GM19238 (cell line): ENCODE results near the gene TMSB4X.
"Not testable (repeated sequence)": the region's sequence is repeated elsewhere in the genome, so short reads cannot be mapped to it uniquely, and the experiment has no call there.

ENCODE experiments used
- DNase-seq: peaks from one replicate; pipeline ENCODE4 v3.0.0; 2011; ENCODE audit warnings: low spot score; ENCODE audit not compliant: insufficient read length

TMSB4X gene

GRCh38 chrX:12975991-12976558 is 1.2 kb downstream of the TMSB4X start:
- no peak for DNase-seq

GRCh38 chrX:12976819-12977732 is 2.2 kb downstream of the TMSB4X start:
- not testable (repeated sequence) for DNase-seq

GRCh38 chrX:12977761-12978204 is 2.9 kb downstream of the TMSB4X start:
- no peak for DNase-seq

GRCh38 chrX:12978205-12979025 is 3.5 kb downstream of the TMSB4X start:
- DNase-seq = no peak

GRCh38 chrX:12979026-12979607 is 4.2 kb downstream of the TMSB4X start:
- DNase-seq = no peak

- DNase-seq = no peak
These were observed 4.7 kb downstream of the TMSB4X start for GRCh38 chrX:12979616-12980015.

GRCh38 chrX:12980039-12980438 is 5.1 kb downstream of the TMSB4X start:
- DNase-seq = not testable (repeated sequence)

- DNase-seq = no peak
These were observed 7.0 kb downstream of the TMSB4X start for GRCh38 chrX:12981880-12982279.

GRCh38 chrX:12984603-12985319 is 9.9 kb downstream of the TMSB4X start:
- no peak for DNase-seq

GRCh38 chrX:12985331-12985730 is 10.4 kb downstream of the TMSB4X start:
- DNase-seq = no peak

- no peak for DNase-seq
These were observed 11.4 kb downstream of the TMSB4X start for GRCh38 chrX:12986164-12986779.

- no peak for DNase-seq
These were observed 12.0 kb downstream of the TMSB4X start for GRCh38 chrX:12986886-12987285.

- DNase-seq = no peak
These were observed 12.4 kb downstream of the TMSB4X start for GRCh38 chrX:12987340-12987739.

- no peak for DNase-seq
These were observed 13.1 kb downstream of the TMSB4X start for GRCh38 chrX:12987900-12988594.

GRCh38 chrX:12988797-12989196 is 13.9 kb downstream of the TMSB4X start:
- DNase-seq = no peak

GRCh38 chrX:12989461-12989860 is 14.6 kb downstream of the TMSB4X start:
- DNase-seq = no peak

GRCh38 chrX:12991575-12991974 is 16.7 kb downstream of the TMSB4X start:
- DNase-seq = no peak

- no peak for DNase-seq
These were observed 17.7 kb downstream of the TMSB4X start for GRCh38 chrX:12992544-12993118.

- no peak for DNase-seq
These were observed 18.9 kb downstream of the TMSB4X start for GRCh38 chrX:12993826-12994225.
